Neuron (in vitro differentiated cells): Measurements from ENCODE around the gene TNC.

Experiments used
- H2AFZ ChIP-seq: one replicate; pipeline ENCODE4 v1.6.1; 2013; ENCODE audit warnings: low read depth, mild to moderate bottlenecking, inconsistent platforms, low read length, moderate library complexity
- H3K27me3 ChIP-seq: one replicate; pipeline ENCODE4 v1.6.1; 2013; ENCODE audit warnings: low read length; ENCODE audit not compliant: insufficient read depth
- H3K36me3 ChIP-seq: one replicate; pipeline ENCODE4 v1.6.1; 2013; ENCODE audit warnings: low read length; ENCODE audit not compliant: insufficient read depth
- H3K4me1 ChIP-seq: one replicate; pipeline ENCODE4 v1.6.1; 2013; ENCODE audit warnings: low read length; ENCODE audit not compliant: insufficient read depth
- H3K4me3 ChIP-seq: 2 replicates; pipeline ENCODE4 v1.5.1; 2013; ENCODE audit warnings: mild to moderate bottlenecking, low read length, moderate library complexity
- H3K9me3 ChIP-seq: one replicate; pipeline ENCODE4 v1.6.1; 2013; ENCODE audit warnings: low read length

The TNC gene

DNA sequence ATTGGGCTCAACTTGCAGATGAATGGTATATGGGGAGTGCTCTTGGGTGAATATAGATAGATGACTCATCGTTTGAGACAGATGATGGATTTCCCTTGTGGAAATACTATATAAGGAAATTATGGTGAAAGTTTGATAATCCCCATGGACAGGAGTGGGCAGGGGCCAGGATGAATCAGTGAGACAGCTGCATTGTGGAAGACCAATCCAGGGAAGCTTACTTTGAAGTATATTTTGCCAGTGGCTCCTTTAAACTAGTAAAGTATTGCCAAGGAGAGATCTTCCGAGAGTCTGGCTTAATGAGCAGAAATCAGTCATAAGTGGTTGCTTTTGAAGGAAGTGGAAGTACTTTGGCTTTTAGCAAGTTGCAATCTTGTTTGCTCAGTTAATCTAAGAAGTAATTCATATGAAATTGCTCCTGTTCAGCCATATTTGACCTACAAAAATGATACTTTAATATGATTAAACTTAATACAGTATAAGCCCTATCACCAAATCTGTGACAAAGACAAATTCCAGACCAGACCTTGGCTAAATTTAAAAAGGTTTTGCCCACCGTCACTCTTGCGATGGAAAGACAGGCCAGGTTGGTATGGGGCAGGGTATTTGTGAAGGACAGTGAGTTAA is 9.3 kb upstream of the TNC start:
- Histone ChIP-seq H3K9me3 (no peaks in the 10 kb centered on the region), H3K27me3 (no peaks in the 10 kb centered on the region), H2AFZ (no peak overlapping the region), H3K4me1 (no peaks in the 10 kb centered on the region), H3K36me3 (no peaks in the 10 kb centered on the region), H3K4me3 (no peak overlapping the region)

DNA sequence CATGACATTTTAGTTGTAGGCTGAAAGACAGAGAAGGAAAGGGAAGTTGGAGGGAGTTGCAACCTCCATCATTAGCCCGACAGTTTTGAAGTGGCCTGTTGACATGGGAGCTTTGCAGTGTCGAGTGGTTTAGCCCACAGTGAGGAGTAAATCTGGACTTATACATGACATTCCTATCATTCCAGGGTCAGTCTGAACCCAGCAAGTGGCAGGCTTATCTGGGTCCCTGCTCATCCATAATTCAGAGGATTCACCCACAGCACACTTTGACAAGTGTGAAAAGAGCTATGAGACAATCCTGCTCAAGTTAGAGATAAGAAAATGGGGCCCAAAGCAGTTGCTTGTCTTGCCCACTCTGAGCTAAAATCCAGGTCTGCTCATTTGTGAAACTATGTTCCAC is 8.4 kb upstream of the TNC start:
- H2AFZ ChIP-seq = no peak overlapping the region
- H3K4me3 ChIP-seq = no peak overlapping the region
- no peaks in the 10 kb centered on the region for H3K27me3 ChIP-seq
- no peaks in the 10 kb centered on the region for H3K36me3 ChIP-seq
- no peaks in the 10 kb centered on the region for H3K4me1 ChIP-seq
- H3K9me3 ChIP-seq = no peaks in the 10 kb centered on the region

DNA sequence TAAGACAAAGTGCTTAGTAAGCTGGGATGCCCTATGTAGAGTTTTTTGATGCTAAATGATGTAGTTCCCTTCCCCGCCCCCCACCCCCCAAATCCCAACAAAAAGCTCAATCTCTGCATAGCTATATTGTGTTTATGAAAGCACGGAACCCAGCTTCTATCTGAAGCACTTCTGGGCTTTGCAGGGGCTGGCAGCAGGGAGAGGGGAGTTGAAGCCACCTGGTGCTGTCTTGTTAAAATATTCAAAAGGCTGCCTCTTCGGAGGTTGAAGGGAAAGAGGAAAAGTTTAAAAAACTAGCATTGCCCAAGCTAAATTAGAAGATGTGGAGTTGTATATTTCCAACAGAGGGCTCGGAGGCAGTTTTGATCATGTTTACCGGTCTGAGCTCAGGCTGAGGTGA is 5.0 kb upstream of the TNC start:
- H3K4me3 ChIP-seq = no peak overlapping the region
- H3K27me3 ChIP-seq = no peaks in the 10 kb centered on the region
- H3K4me1 ChIP-seq = peaks cover 11% of the 10 kb centered on the region
- H3K9me3 ChIP-seq = no peaks in the 10 kb centered on the region
- H3K36me3 ChIP-seq = no peaks in the 10 kb centered on the region
- no peak overlapping the region for H2AFZ ChIP-seq

DNA sequence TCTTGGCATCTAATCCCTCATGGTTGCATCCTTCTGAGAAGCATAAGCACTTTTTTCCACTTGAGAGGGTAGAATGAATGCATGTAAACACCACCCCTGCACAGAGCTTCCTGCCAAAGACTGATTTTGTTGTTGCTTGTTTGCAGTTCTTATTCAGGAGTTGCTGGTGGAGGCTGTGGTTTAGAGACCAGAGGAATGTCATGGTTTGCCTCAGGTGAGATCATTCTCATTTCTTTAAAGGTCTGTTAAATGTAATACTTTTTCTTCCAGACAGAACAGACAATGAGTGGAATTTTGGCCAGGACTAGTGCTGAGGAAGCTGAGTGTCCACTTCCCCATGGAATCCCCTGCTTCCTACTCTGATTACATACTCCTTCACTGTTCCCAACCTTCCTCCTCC is 3.2 kb upstream of the TNC start:
- no peaks in the 10 kb centered on the region for H3K36me3 ChIP-seq
- H3K27me3 ChIP-seq = no peaks in the 10 kb centered on the region
- H3K9me3 ChIP-seq = no peaks in the 10 kb centered on the region
- H3K4me3 ChIP-seq = no peak overlapping the region
- H3K4me1 ChIP-seq = peaks cover 14% of the 10 kb centered on the region
- H2AFZ ChIP-seq = no peak overlapping the region

DNA sequence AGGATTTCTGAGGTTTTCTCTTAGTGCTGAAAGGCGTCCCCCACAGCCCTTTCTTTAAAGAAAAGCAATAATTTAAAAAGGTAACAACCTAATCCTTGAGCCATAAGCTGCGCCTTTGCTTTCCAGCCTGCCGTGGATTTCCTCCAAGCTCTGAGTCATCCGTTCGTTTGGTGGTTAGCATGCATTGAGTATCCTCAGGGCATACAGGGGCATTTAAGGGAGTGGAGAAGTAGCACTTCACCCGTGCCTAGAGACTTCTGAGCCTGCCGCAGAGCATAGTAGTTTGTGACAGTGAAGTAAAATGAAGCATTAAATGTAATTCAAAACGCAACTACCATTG is 892 bp upstream of the TNC start:
- Histone ChIP-seq H3K9me3 (no peaks in the 10 kb centered on the region), H3K4me1 (peaks cover 14% of the 10 kb centered on the region), H3K36me3 (no peaks in the 10 kb centered on the region), H3K27me3 (no peaks in the 10 kb centered on the region), H3K4me3 (peak overlapping the region; percentile 44), H2AFZ (peak overlapping the region; percentile 66)

DNA sequence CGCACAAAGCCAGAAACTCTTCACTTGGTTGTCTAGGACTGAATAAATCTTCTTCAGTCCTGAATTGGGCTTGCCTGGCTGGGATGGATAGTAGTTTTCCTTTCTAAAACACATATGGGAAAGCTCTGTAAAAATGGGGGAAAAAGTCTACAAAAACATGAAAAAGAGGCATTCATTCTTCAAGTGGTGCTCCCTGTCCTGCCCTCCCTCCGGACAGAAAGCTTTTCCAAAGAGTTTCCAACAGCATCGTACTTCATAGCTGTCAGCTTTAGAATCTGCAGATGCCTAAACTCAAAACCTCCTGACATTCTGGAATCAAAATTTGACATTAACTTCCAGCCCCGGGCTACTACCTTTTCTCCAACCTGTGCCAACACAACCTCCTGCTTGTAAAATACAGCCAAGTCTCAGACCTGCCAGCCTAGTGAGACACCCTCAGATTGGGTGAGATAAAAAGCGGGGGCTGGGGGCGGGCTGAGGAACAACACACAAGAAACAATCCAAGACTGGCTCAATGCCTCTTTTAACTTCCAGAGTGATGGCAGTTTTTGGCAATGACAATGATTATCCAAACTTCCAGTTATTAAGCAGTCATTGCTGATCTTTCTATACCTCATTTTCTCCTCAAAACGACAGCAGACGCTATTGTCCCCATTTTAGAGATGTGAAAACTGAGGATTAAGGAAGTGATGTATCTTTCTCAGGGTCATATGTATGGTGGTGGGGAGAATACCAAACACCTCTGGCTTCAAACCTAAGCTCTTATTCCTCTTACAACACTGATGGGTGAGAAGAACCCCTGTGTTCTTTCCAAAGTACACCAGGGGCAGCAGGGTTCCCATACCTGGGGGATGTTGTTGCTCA is 1.3 kb downstream of the TNC start:
- H3K27me3 ChIP-seq = no peaks in the 10 kb centered on the region
- no peak overlapping the region for H3K4me3 ChIP-seq

DNA sequence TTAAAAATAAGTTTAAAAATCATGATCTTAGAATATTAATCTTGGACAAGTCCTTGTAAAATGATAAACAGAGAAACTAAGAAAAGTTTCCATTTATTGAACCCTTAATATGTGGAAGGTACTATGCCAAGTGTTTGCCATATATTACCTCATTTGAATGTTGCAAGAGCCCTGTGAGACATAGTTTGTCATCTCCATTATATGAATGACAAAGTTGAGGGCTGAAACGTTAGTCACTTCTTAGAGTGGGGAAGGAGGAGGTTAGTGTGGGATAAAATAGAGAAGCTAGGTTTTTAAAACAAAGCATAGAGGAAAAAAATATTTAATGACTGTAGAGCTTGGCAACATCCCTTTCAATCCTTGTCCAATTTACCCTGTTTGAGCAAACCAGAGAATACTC is 2.0 kb downstream of the TNC start:
- Histone ChIP-seq H3K27me3 (no peaks in the 10 kb centered on the region), H3K4me1 (peaks cover 14% of the 10 kb centered on the region), H3K4me3 (no peak overlapping the region), H3K36me3 (no peaks in the 10 kb centered on the region), H2AFZ (no peak overlapping the region), H3K9me3 (no peaks in the 10 kb centered on the region)

More for the DNA sequence above, 1.3 kb downstream of the TNC start:
- Histone ChIP-seq H3K36me3 (no peaks in the 10 kb centered on the region), H3K4me1 (peaks cover 14% of the 10 kb centered on the region), H3K9me3 (no peaks in the 10 kb centered on the region), H2AFZ (no peak overlapping the region)

DNA sequence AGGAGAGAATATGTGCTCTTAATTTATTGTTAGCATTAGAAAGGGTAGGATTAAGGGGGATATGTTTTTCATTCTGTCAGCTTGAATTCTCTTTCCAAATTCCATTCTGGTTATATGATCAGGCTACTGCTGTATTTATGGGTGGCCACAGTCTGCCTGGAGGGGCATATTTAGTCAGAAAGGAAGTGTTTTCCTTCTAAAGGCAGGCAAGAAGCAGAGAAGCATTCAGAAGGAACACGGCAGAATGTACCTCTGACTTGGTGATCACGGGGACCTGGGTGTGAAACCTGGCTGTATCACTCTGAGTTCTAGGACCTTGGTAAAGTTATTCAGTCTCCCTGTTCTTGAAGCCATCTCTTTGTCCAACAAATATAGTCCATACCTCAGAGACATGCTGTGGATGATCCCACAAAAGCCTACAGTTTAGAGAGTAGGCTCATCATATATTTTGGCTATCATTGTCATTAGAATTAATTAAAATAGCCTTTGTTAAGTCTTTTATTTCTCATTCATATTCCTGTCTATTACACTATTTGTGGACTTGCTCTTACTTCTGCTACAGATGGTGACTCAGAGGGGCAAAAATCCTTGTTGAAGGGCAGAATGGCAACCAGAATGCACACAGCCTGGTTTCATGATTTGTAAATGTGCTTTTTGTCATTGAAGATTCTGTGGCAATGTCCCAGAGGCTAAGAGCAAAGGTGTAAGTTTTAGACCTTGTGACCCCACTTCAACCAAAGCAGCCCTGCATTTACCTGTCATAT is 2.7 kb downstream of the TNC start:
- Histone ChIP-seq H3K4me3 (no peak overlapping the region), H3K27me3 (no peaks in the 10 kb centered on the region), H3K9me3 (no peaks in the 10 kb centered on the region), H2AFZ (no peak overlapping the region), H3K36me3 (no peaks in the 10 kb centered on the region), H3K4me1 (peaks cover 14% of the 10 kb centered on the region)

DNA sequence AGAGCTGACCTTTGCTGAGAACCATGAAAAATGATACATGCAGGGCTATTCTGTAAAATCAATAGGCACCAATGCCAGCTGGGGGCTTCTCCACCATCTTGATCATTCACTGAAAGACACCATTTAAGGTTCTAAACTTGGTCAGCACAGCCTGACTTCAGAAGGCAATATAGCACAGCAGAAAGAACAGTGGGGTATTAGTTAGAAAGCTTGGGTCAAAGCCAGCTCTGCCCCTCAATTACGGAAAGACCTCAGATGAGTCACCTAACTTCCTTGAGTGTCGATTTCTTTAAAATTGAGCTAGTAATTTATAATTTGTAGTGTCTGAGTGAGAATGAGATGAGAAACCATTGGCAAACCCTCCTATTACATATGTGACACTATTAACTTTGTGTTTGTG is 3.4 kb downstream of the TNC start:
- peaks cover 14% of the 10 kb centered on the region for H3K4me1 ChIP-seq
- H2AFZ ChIP-seq = no peak overlapping the region
- H3K9me3 ChIP-seq = no peaks in the 10 kb centered on the region
- H3K4me3 ChIP-seq = no peak overlapping the region
- no peaks in the 10 kb centered on the region for H3K36me3 ChIP-seq
- no peaks in the 10 kb centered on the region for H3K27me3 ChIP-seq

DNA sequence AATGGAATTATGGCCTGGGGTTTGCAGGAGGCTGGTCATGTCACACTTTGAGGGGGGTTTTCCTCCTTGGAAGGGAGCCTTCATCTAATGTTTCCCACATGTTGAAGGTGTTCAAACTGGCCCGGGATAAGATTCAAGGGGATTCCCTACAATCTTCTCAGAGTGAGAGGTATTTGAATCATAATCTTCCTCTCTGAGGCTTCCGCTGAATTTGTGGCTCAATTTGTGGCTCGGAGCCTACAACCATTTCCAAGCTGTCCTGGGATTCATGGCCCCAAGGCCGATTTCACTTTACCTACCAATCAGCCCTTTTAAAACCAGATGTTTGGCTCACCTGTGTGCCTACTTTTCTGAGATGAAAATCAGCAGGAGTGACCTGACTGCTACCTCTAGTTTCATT is 3.9 kb downstream of the TNC start:
- Histone ChIP-seq H3K4me3 (no peak overlapping the region), H3K27me3 (no peaks in the 10 kb centered on the region), H3K4me1 (peaks cover 14% of the 10 kb centered on the region)

DNA sequence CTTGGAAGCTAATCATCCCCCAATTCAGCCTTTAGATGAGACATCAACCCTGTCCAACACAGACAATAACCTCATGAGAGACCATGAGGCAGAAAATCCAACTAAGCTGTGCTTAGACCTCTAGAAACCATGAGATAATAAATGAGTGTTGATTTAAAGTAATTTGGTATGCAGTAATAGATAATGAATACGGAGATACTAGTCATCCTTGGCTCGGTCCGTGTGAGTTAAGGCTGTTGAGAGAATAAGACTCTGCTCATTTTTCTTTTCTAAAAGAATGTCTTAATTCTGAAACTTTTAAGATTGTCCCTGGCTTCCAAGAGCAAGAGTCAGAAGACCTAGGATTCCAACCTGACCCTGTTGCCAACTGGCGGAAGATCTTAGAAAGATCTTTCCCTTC is 6.1 kb downstream of the TNC start:
- no peaks in the 10 kb centered on the region for H3K4me1 ChIP-seq
- no peaks in the 10 kb centered on the region for H3K9me3 ChIP-seq
- H3K36me3 ChIP-seq = no peaks in the 10 kb centered on the region
- no peaks in the 10 kb centered on the region for H3K27me3 ChIP-seq
- H3K4me3 ChIP-seq = no peak overlapping the region
- no peak overlapping the region for H2AFZ ChIP-seq

More for the DNA sequence above, 3.9 kb downstream of the TNC start:
- no peak overlapping the region for H2AFZ ChIP-seq
- no peaks in the 10 kb centered on the region for H3K9me3 ChIP-seq
- H3K36me3 ChIP-seq = no peaks in the 10 kb centered on the region

DNA sequence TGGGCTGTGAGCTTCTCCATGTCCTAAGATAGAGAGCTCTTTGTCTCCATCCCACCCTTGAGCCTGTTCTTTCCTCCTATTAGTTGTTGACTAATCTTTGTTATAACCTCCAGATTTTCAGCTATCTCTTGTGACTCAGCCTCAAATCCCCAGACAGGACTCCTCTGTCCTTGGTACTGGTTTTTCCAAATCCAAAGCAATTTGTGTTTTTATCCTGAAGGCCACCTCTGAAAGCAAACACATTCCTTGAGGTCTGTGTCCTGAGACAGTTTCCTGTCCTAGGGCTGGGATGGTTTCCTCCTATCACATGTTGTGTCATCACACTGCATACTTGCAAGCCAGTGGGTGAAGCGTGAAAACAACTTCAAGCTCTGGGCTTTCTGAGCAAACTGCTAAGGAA is 8.5 kb downstream of the TNC start:
- Histone ChIP-seq H3K27me3 (no peaks in the 10 kb centered on the region), H3K4me1 (no peaks in the 10 kb centered on the region), H3K36me3 (no peaks in the 10 kb centered on the region), H2AFZ (no peak overlapping the region), H3K4me3 (no peak overlapping the region), H3K9me3 (no peaks in the 10 kb centered on the region)

DNA sequence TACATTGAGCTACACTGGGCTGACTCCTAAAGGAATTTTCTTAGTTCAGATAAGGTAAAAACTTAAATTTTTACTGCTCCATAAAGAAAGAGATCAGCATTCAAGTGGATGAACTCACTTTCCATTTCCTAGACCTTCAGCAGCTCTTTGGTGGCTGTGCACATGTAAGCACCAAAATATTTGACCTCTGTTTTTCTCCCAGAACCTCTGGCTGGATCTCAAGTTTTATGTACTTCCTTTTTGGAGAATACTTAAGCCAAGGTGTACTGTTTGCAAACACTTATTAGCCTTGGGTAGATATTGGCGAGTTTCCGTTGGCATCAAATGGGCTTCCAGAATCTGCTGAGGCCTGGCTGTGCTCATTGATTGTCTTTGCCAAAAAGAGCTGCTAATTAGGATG is 10.3 kb downstream of the TNC start:
- Histone ChIP-seq H3K4me1 (no peaks in the 10 kb centered on the region), H3K27me3 (no peaks in the 10 kb centered on the region), H3K9me3 (no peaks in the 10 kb centered on the region), H2AFZ (no peak overlapping the region), H3K4me3 (no peak overlapping the region), H3K36me3 (no peaks in the 10 kb centered on the region)
